Posterior cingulate gyrus (tissue), 11 donors: ENCODE measurements around the gene MIDN.

Experiments used
- DNase-seq, 10 donors: peaks; one replicate each; pipeline versions ENCODE4 v3.0.0 to v3.0.0-alpha.2; 2020 to 2021; ENCODE audit warnings: mixed read lengths in 3 of 10
- intact Hi-C: fragments of 100-400 bp; cut with DNase I; formaldehyde crosslinking; loops from one replicate; pipeline ENCODE4 v1.15.1; 2023

MIDN gene

GRCh38 chr19:1220477-1220930 lies 27.9 kb upstream of the MIDN start:
- no peak for DNase-seq
- intact Hi-C loops: no loop called here

GRCh38 chr19:1220976-1221903 lies 27.1 kb upstream of the MIDN start:
- DNase-seq: peak in 9 of 10 donors; percentile 62 to 96 (median 71)
- intact Hi-C loops: loop anchor here (1.0 kb wide), 1 partner anchor 19 kb away; no protein-coding TSS in a partner anchor

GRCh38 chr19:1221904-1222255 lies 26.5 kb upstream of the MIDN start:
- DNase-seq: no peak
- intact Hi-C loops: loop anchor here (1.0 kb wide), 1 partner anchor 18 kb away; no protein-coding TSS in a partner anchor

- intact Hi-C loops: no loop called here
- no peak for DNase-seq
Measured at GRCh38 chr19:1222394-1222793, 26.0 kb upstream of the MIDN start.

GRCh38 chr19:1223018-1223855 lies 25.1 kb upstream of the MIDN start:
- intact Hi-C loops: no loop called here
- DNase-seq: no peak

- DNase-seq: no peak
- intact Hi-C loops: no loop called here
Measured at GRCh38 chr19:1224047-1224825, 24.1 kb upstream of the MIDN start.

GRCh38 chr19:1224847-1225246 lies 23.5 kb upstream of the MIDN start:
- intact Hi-C loops: no loop called here
- no peak for DNase-seq

GRCh38 chr19:1225440-1226226 lies 22.8 kb upstream of the MIDN start:
- intact Hi-C loops: no loop called here

GRCh38 chr19:1226227-1226518 lies 22.2 kb upstream of the MIDN start:
- intact Hi-C loops: no loop called here
- no peak for DNase-seq

More at GRCh38 chr19:1225440-1226226, 22.8 kb upstream of the MIDN start:
- no peak for DNase-seq

GRCh38 chr19:1226522-1227303 lies 21.7 kb upstream of the MIDN start:
- DNase-seq: peak in 1 of 10 donors; percentile 84
- intact Hi-C loops: no loop called here

- intact Hi-C loops: no loop called here
- DNase-seq: no peak
Measured at GRCh38 chr19:1227304-1228054, 20.9 kb upstream of the MIDN start.

GRCh38 chr19:1228161-1228957 lies 20.0 kb upstream of the MIDN start:
- DNase-seq: no peak
- intact Hi-C loops: no loop called here

- DNase-seq: no peak
- intact Hi-C loops: no loop called here
Measured at GRCh38 chr19:1229056-1229923, 19.1 kb upstream of the MIDN start.

- intact Hi-C loops: no loop called here
- DNase-seq: no peak
Measured at GRCh38 chr19:1229924-1230782, 18.2 kb upstream of the MIDN start.

GRCh38 chr19:1230783-1231489 lies 17.4 kb upstream of the MIDN start:
- intact Hi-C loops: no loop called here
- DNase-seq: peak in 1 of 10 donors; percentile 87
